Smooth muscle cell (in vitro differentiated cells): ENCODE data around the gene PRSS50. TPM values are rescaled to one million over a fixed set of nuclear protein-coding genes. Genes with fewer than 3 reads are reported as not detected.

ENCODE experiments used
- DNase-seq: peaks from one replicate; lab custom pipeline; 2025; ENCODE audit not compliant: unreplicated experiment; lab: John Stamatoyannopoulos, UW
- H2AFZ ChIP-seq: fragments of 200-600 bp; sonication (generic); 2 replicates; pipeline ENCODE4 v1.6.0; 2016; ENCODE audit warnings: antibody characterized with exemption, low read depth, mild to moderate bottlenecking
- H3F3A ChIP-seq: fragments of 200-600 bp; sonication (generic); 2 replicates; pipeline ENCODE4 v1.6.0; 2017; ENCODE audit warnings: antibody characterized with exemption, low read depth
- H3K27ac ChIP-seq: fragments of 200-600 bp; sonication (generic); 2 replicates; pipeline ENCODE4 v1.5.1; 2016; ENCODE audit warnings: low read depth, mild to moderate bottlenecking
- H3K27me3 ChIP-seq: fragments of 200-600 bp; sonication (generic); 2 replicates; pipeline ENCODE4 v1.6.1; 2016; ENCODE audit warnings: low read depth, mild to moderate bottlenecking
- H3K36me3 ChIP-seq: fragments of 200-600 bp; sonication (generic); 2 replicates; pipeline ENCODE4 v1.5.1; 2016; ENCODE audit warnings: low read depth
- H3K4me1 ChIP-seq: fragments of 200-600 bp; sonication (generic); 2 replicates; pipeline ENCODE4 v1.5.1; 2016; ENCODE audit warnings: low read depth
- H3K4me2 ChIP-seq: fragments of 200-600 bp; sonication (generic); 2 replicates; pipeline ENCODE4 v1.6.0; 2016; ENCODE audit warnings: mild to moderate bottlenecking
- H3K4me3 ChIP-seq: fragments of 200-600 bp; sonication (generic); 2 replicates; pipeline ENCODE4 v1.5.1; 2016; ENCODE audit warnings: mild to moderate bottlenecking
- H3K79me2 ChIP-seq: fragments of 200-600 bp; sonication (generic); 2 replicates; pipeline ENCODE4 v1.6.0; 2016; ENCODE audit warnings: low read depth, mild to moderate bottlenecking
- H3K9ac ChIP-seq: fragments of 200-600 bp; sonication (generic); 2 replicates; pipeline ENCODE4 v1.6.0; 2016; ENCODE audit warnings: low read depth
- H3K9me3 ChIP-seq: fragments of 200-600 bp; sonication (generic); replicated peaks from 2 replicates; pipeline ENCODE4 v1.5.1; 2016; ENCODE audit warnings: low read depth
- H4K20me1 ChIP-seq: fragments of 200-600 bp; sonication (generic); 2 replicates; pipeline ENCODE4 v1.6.0; 2016; ENCODE audit warnings: low read depth
- WGBS: methylation state at CpG from one replicate; pipeline ENCODE4 v1.1.7; 2016; ENCODE audit warnings: low lambda C conversion rate; 5-methylcytosine and 5-hydroxymethylcytosine counted together
- polyA plus RNA-seq: library from polyadenylated mRNA; unstranded; fragments of >200 nt; fragmentation: Nextera tagmentation; extraction: Ambion mirVana; gene quantifications from 2 replicates; pipeline ENCODE4 v1.2.1, GENCODE V29; 2016
- small RNA-seq: library from RNA; depleted of rRNA; stranded (forward); fragments of <200 nt; gene quantifications from one replicate; pipeline ENCODE3, GENCODE V24; 2014
- total RNA-seq: library from RNA; depleted of rRNA; stranded (reverse); fragments of >200 nt; gene quantifications from 2 replicates; pipeline ENCODE4 v1.2.3, GENCODE V29; 2014
- TF ChIP-seq, protein P1 (sequence below): fragments of 200-600 bp; sonication (generic); IDR thresholded peaks from 2 replicates; pipeline ENCODE4 v1.5.1; 2017; ENCODE audit warnings: borderline replicate concordance, mild to moderate bottlenecking, antibody characterized with exemption; ENCODE audit not compliant: insufficient read depth, poor library complexity, severe bottlenecking

The PRSS50 gene
- total and polyA plus RNA-seq, 2 experiments from 2014 or later, result 0.54 to 0.73 TPM

- Histone ChIP-seq H3K4me2 (no peak overlapping the region), H3K36me3 (no peaks in the 10 kb centered on the region), H3K79me2 (no peaks in the 10 kb centered on the region), H3K9me3 (no peaks in the 10 kb centered on the region), H3K4me3 (no peak overlapping the region), H3F3A (no peaks in the 10 kb centered on the region), H2AFZ (no peak overlapping the region), H3K27me3 (no peaks in the 10 kb centered on the region), H4K20me1 (no peaks in the 10 kb centered on the region), H3K27ac (no peak overlapping the region), H3K9ac (no peak overlapping the region), H3K4me1 (peaks cover 21% of the 10 kb centered on the region)
- DNase-seq, result no peak
- WGBS, result 94% methylated on average over 6 of the region's 6 CpGs
- TF ChIP-seq, protein P1, sequence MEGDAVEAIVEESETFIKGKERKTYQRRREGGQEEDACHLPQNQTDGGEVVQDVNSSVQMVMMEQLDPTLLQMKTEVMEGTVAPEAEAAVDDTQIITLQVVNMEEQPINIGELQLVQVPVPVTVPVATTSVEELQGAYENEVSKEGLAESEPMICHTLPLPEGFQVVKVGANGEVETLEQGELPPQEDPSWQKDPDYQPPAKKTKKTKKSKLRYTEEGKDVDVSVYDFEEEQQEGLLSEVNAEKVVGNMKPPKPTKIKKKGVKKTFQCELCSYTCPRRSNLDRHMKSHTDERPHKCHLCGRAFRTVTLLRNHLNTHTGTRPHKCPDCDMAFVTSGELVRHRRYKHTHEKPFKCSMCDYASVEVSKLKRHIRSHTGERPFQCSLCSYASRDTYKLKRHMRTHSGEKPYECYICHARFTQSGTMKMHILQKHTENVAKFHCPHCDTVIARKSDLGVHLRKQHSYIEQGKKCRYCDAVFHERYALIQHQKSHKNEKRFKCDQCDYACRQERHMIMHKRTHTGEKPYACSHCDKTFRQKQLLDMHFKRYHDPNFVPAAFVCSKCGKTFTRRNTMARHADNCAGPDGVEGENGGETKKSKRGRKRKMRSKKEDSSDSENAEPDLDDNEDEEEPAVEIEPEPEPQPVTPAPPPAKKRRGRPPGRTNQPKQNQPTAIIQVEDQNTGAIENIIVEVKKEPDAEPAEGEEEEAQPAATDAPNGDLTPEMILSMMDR, result no peak
These were observed 53.3 kb downstream of the PRSS50 start for GRCh38 chr3:46664188-46664970.

DNA sequence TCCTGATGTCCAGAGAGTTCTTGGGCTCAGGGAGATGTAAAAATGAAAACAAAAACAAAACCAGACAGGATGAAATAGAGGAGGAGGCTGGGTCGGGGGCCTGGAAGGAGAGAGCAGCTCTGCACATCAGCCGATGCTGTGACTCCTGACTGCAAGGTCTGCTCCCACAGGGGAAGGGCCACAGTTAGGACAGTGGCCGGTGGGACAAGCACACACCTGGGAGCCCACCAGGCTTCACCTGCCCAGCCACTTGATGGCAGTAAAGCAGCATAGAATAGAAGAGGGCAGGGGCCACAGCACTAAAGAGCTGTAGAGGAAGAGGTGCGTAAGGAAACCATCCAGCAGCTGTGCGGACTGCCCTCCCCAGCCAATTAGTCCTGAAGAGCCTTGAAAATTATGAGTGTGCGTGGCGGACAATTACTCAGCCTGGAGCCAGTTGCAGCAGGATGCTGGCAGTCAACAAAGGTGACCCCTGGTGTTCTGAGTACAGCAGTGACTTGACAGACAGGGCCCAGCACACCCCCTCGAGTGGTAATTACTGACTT lies 54.0 kb downstream of the PRSS50 start:
- Histone ChIP-seq H3F3A (no peaks in the 10 kb centered on the region), H3K27ac (no peak overlapping the region), H3K79me2 (no peaks in the 10 kb centered on the region), H3K4me3 (no peak overlapping the region), H3K4me1 (peaks cover 21% of the 10 kb centered on the region), H4K20me1 (no peaks in the 10 kb centered on the region), H3K9me3 (no peaks in the 10 kb centered on the region), H3K36me3 (no peaks in the 10 kb centered on the region), H3K4me2 (peak overlapping the region; percentile 64), H3K27me3 (no peaks in the 10 kb centered on the region), H2AFZ (no peak overlapping the region), H3K9ac (no peak overlapping the region)
- TF ChIP-seq, protein P1, result no peak
- no peak for DNase-seq
- 64% methylated on average over 8 of the region's 8 CpGs for WGBS

DNA sequence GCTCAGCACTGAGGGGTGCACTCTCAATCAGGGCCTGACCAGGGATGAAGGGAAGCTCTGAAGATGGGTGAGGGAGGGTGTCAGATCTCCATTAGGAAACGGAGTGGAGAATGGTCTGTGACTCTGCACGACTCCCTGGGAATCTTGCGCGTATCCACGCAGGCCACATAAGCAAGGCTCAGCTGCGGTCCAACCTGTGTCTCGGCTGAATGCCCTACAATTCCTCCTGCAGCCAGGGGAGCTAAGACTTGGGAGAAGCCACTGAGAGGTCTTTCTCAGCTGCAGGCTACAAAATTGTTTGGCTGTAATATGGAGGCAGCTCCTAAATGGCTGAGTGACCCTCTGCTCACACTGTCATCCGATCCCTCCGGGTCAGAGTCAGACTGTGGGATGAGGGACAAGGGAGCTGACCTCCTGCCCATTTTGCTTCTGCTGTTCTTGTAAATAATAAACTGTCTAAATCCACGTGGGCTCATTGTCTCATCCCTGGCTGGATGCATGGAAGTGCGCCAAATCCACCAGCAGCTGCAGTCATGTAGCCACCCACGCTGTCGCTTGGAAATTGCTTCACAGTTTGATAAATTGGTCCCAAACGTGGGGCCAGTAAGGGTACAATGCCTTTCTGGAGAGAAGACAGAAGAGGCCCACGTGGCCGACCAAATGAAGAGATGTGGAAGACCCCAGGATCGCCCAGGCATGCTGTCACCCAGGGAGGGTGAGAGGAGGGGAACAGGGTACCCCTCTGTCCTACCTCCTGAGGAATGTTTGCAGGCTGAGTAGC lies 54.7 kb downstream of the PRSS50 start:
- Histone ChIP-seq H3K4me1 (peaks cover 21% of the 10 kb centered on the region), H3K79me2 (no peaks in the 10 kb centered on the region), H3K36me3 (no peaks in the 10 kb centered on the region), H2AFZ (no peak overlapping the region), H3F3A (no peaks in the 10 kb centered on the region), H3K4me3 (no peak overlapping the region), H3K27me3 (no peaks in the 10 kb centered on the region), H3K4me2 (peak overlapping the region; percentile 64), H3K9ac (no peak overlapping the region), H3K9me3 (no peaks in the 10 kb centered on the region), H3K27ac (no peak overlapping the region), H4K20me1 (no peaks in the 10 kb centered on the region)
- DNase-seq, result no peak
- 56% methylated on average over 17 of the region's 17 CpGs for WGBS
- TF ChIP-seq, protein P1, result no peak

Small RNA genes lying within 50 kb of the gene (small RNA-seq; reads per million reads assigned to genes)
- 0.39 reads per million, percentile 12 among the genes with 10 or more reads in this experiment for gene PRSS45

Other genes with a start within 250 kb of the PRSS50 start
- gene RTP3, start 219.9 kb downstream of the PRSS50 start, total RNA-seq, result not detected in 2 replicates
- gene RTP3, start 219.9 kb downstream of the PRSS50 start, polyA plus RNA-seq, result 0.19 and 1.3 TPM in 2 replicates
- 1.0 and 2.0 TPM in 2 replicates for gene LRRC2, start 151.6 kb downstream of the PRSS50 start, total RNA-seq
- gene LRRC2, start 151.6 kb downstream of the PRSS50 start, polyA plus RNA-seq, result 1.7 and 2.7 TPM in 2 replicates
- gene FAM240A, start 105.3 kb downstream of the PRSS50 start, total RNA-seq, result not detected in 2 replicates
- not detected in 2 replicates for gene FAM240A, start 105.3 kb downstream of the PRSS50 start, polyA plus RNA-seq
- 7.3 and 8.5 TPM in 2 replicates for gene ALS2CL, start 24.2 kb downstream of the PRSS50 start, total RNA-seq
- 9.4 and 16.5 TPM in 2 replicates for gene ALS2CL, start 24.2 kb downstream of the PRSS50 start, polyA plus RNA-seq
- gene TMIE, start 16.5 kb downstream of the PRSS50 start, total RNA-seq, result 0.36 and 0.67 TPM in 2 replicates
- 1.1 and 2.0 TPM in 2 replicates for gene TMIE, start 16.5 kb downstream of the PRSS50 start, polyA plus RNA-seq
- 8.4 and 13.8 TPM in 2 replicates for gene MYL3, start 145.6 kb upstream of the PRSS50 start, total RNA-seq
- 14.4 and 25.6 TPM in 2 replicates for gene MYL3, start 145.6 kb upstream of the PRSS50 start, polyA plus RNA-seq
- 15.4 and 17.7 TPM in 2 replicates for gene PTH1R, start 159.9 kb upstream of the PRSS50 start, total RNA-seq
- 39.2 and 50.6 TPM in 2 replicates for gene PTH1R, start 159.9 kb upstream of the PRSS50 start, polyA plus RNA-seq